Esophagus muscularis mucosa (tissue), 3 donors: ENCODE measurements around the gene FAM76A.

Source experiments
- POLR2A ChIP-seq: fragments of 450-650 bp; IDR thresholded peaks from one replicate; pipeline ENCODE4 v1.6.1; 2017; ENCODE audit warnings: antibody characterized with exemption, moderate library complexity, mild to moderate bottlenecking, low read depth
- TF ChIP-seq, protein P1 (sequence below), 3 experiments: fragments of 200-600 bp in 2 of 3; fragments of 450-650 bp in 1 of 3; sonication (generic) in 2 of 3; IDR thresholded peaks; one replicate each; pipeline ENCODE4 v1.5.1; 2017 to 2019; ENCODE audit warnings: antibody characterized with exemption in 3 of 3, mild to moderate bottlenecking in 2 of 3, moderate library complexity in 1 of 3

DNA sequence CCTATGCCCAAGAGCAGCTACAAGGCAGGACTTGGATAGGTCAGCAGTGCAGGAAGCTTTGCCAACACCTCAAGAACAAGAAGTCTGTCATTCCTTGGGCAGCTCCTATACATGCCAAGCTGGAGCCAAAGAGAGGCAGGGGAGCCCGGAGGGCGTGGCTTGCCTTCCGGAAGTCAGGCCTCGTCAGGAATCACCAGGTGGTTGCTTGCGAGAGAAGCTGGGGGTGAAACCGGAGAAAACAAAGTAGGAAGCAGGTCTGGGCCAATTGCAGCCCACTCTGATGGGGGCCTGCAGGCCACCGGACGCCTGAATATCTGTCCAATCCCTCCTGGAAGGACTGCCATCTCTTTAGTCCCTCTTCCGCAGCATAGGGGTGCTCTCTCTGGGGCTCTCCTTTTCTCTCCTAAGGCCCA lies 794 bp upstream of the FAM76A start:
- TF ChIP-seq POLR2A: no peak
- TF ChIP-seq, protein P1, sequence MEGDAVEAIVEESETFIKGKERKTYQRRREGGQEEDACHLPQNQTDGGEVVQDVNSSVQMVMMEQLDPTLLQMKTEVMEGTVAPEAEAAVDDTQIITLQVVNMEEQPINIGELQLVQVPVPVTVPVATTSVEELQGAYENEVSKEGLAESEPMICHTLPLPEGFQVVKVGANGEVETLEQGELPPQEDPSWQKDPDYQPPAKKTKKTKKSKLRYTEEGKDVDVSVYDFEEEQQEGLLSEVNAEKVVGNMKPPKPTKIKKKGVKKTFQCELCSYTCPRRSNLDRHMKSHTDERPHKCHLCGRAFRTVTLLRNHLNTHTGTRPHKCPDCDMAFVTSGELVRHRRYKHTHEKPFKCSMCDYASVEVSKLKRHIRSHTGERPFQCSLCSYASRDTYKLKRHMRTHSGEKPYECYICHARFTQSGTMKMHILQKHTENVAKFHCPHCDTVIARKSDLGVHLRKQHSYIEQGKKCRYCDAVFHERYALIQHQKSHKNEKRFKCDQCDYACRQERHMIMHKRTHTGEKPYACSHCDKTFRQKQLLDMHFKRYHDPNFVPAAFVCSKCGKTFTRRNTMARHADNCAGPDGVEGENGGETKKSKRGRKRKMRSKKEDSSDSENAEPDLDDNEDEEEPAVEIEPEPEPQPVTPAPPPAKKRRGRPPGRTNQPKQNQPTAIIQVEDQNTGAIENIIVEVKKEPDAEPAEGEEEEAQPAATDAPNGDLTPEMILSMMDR (IDR thresholded peaks at IDR 0.05): no peak
